Neural cell (in vitro differentiated cells): ENCODE data around the gene SLC9A2.

Source experiments
- RAD21 ChIP-seq: fragments of 450-650 bp; conservative IDR thresholded peaks from 2 replicates; pipeline ENCODE4 v1.6.1; 2014; ENCODE audit warnings: antibody characterized with exemption, mild to moderate bottlenecking, moderate library complexity
- TF ChIP-seq, protein P1 (sequence below): fragments of 450-650 bp; IDR thresholded peaks from 2 replicates; pipeline ENCODE4 v1.5.1; 2014; ENCODE audit warnings: antibody characterized with exemption, mild to moderate bottlenecking, moderate library complexity; ENCODE audit not compliant: poor library complexity, severe bottlenecking
- TF ChIP-seq, protein P2 (sequence below): IDR thresholded peaks from 2 replicates; pipeline ENCODE4 v1.6.1; 2012; ENCODE audit warnings: borderline replicate concordance

DNA sequence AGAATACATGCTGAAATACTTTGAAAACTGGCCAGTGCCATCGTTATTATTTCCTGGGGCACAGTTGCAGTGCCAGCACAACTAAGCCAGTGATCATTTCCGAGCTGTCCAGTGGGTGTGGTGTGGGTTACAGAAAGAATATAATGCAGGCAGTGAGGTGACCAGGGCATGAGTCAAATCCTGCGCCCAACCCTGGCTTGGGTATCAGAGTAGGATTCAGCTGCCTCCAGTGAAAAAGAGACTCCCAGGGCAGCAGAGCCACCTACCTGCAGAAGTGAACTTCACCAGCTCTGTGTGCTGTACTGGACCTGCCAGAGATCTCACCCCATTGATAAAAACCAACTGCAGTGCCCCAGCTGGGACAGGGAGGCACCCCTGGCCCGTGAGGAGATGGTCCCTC is 18.0 kb downstream of the SLC9A2 start:
- TF ChIP-seq, protein P1, sequence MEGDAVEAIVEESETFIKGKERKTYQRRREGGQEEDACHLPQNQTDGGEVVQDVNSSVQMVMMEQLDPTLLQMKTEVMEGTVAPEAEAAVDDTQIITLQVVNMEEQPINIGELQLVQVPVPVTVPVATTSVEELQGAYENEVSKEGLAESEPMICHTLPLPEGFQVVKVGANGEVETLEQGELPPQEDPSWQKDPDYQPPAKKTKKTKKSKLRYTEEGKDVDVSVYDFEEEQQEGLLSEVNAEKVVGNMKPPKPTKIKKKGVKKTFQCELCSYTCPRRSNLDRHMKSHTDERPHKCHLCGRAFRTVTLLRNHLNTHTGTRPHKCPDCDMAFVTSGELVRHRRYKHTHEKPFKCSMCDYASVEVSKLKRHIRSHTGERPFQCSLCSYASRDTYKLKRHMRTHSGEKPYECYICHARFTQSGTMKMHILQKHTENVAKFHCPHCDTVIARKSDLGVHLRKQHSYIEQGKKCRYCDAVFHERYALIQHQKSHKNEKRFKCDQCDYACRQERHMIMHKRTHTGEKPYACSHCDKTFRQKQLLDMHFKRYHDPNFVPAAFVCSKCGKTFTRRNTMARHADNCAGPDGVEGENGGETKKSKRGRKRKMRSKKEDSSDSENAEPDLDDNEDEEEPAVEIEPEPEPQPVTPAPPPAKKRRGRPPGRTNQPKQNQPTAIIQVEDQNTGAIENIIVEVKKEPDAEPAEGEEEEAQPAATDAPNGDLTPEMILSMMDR: no peak
- TF ChIP-seq, protein P2, sequence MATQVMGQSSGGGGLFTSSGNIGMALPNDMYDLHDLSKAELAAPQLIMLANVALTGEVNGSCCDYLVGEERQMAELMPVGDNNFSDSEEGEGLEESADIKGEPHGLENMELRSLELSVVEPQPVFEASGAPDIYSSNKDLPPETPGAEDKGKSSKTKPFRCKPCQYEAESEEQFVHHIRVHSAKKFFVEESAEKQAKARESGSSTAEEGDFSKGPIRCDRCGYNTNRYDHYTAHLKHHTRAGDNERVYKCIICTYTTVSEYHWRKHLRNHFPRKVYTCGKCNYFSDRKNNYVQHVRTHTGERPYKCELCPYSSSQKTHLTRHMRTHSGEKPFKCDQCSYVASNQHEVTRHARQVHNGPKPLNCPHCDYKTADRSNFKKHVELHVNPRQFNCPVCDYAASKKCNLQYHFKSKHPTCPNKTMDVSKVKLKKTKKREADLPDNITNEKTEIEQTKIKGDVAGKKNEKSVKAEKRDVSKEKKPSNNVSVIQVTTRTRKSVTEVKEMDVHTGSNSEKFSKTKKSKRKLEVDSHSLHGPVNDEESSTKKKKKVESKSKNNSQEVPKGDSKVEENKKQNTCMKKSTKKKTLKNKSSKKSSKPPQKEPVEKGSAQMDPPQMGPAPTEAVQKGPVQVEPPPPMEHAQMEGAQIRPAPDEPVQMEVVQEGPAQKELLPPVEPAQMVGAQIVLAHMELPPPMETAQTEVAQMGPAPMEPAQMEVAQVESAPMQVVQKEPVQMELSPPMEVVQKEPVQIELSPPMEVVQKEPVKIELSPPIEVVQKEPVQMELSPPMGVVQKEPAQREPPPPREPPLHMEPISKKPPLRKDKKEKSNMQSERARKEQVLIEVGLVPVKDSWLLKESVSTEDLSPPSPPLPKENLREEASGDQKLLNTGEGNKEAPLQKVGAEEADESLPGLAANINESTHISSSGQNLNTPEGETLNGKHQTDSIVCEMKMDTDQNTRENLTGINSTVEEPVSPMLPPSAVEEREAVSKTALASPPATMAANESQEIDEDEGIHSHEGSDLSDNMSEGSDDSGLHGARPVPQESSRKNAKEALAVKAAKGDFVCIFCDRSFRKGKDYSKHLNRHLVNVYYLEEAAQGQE: no peak
- TF ChIP-seq RAD21: no peak
